Measurements from ENCODE around the gene FMO2. TPM values are rescaled to one million over a fixed set of nuclear protein-coding genes. Genes with fewer than 3 reads are reported as not detected.

The FMO2 gene
- total and polyA plus RNA-seq, 2 of the 8 experiments (the other 6 are each of a cell fraction or from before 2014, with no cell fraction given) = not detected

- CTCF ChIA-PET (ENCODE audit: partially characterized antibody) = no interaction called here
- H3K14ac ChIP-seq (ENCODE audit: insufficient read length) = no peak overlapping the region
These were observed 45.2 kb upstream of the FMO2 start for GRCh38 chr1:171139890-171140289.

More at GRCh38 chr1:171139890-171140289, 45.2 kb upstream of the FMO2 start:
- Histone ChIP-seq H2AFZ (ENCODE audit: low read length) (no peak overlapping the region), H3K27ac (ENCODE audit: low read depth, low read length) (no peak overlapping the region), H3K9me3 (ENCODE audit: insufficient read depth in 2 of 2, low read depth in 1 of 2, low read length in 1 of 2) (no peaks in the 10 kb centered on the region), H3K79me1 (ENCODE audit: low read depth, low read length) (no peaks in the 10 kb centered on the region), H2BK20ac (ENCODE audit: low read length) (no peak overlapping the region), H3K9ac (replicated peaks in 1 of 4; ENCODE audit: extremely low read depth in 1 of 4, low read depth in 3 of 4, low read length in 3 of 4) (no peak overlapping the region), H4K20me1 (replicated peaks in 1 of 2; ENCODE audit: control insufficient read depth in 1 of 2, insufficient read depth in 2 of 2, low read length in 2 of 2) (no peaks in the 10 kb centered on the region), H3K4ac (replicated peaks; ENCODE audit: insufficient read length, low read depth, low read length) (no peak overlapping the region), H3K36me3 (ENCODE audit: control insufficient read depth in 2 of 4, insufficient read depth in 4 of 4, low read length in 3 of 4) (no peaks in the 10 kb centered on the region), H4K5ac (ENCODE audit: insufficient read length, low read depth, low read length) (no peak overlapping the region), H3K4me3 (ENCODE audit: extremely low read depth in 1 of 4, insufficient read depth in 2 of 4, low read depth in 3 of 4, low read length in 4 of 4) (no peak overlapping the region), H3K79me2 (ENCODE audit: control insufficient read depth in 1 of 2, insufficient read depth in 2 of 2, low read length in 2 of 2) (no peaks in the 10 kb centered on the region), H3K27me3 (replicated peaks in 1 of 4; ENCODE audit: control insufficient read depth in 3 of 4, extremely low read depth in 1 of 4, insufficient read depth in 3 of 4, low read length in 3 of 4) (no peaks in the 10 kb centered on the region), H4K8ac (ENCODE audit: extremely low read depth, insufficient read depth, low read length) (no peak overlapping the region), H3K4me2 (ENCODE audit: insufficient read depth in 1 of 2, low read depth in 2 of 2, low read length in 2 of 2) (no peak overlapping the region), H3K18ac (ENCODE audit: extremely low read depth, low read length) (no peak overlapping the region), H2AK5ac (ENCODE audit: low read depth, low read length) (no peak overlapping the region), H2BK5ac (ENCODE audit: low read depth, low read length) (no peak overlapping the region), H3K23ac (ENCODE audit: insufficient read length) (no peak overlapping the region), H2BK12ac (ENCODE audit: low read depth, low read length) (no peak overlapping the region), H3K4me1 (replicated peaks in 1 of 4; ENCODE audit: control insufficient read depth in 3 of 4, insufficient read depth in 4 of 4, low read length in 3 of 4) (peaks cover 0 to 6% (median 0%) of the 10 kb centered on the region in 4 experiments; a peak in 1 of 7 replicates), H2BK15ac (ENCODE audit: low read length) (no peak overlapping the region), H4K91ac (replicated peaks; ENCODE audit: insufficient read length, low read length) (no peak overlapping the region), H3K56ac (replicated peaks; ENCODE audit: insufficient read length, low read depth, low read length) (no peak overlapping the region), H2BK120ac (replicated peaks; ENCODE audit: low read depth, low read length) (no peak overlapping the region), H3K23me2 (ENCODE audit: low read depth, low read length) (no peaks in the 10 kb centered on the region)
- no peak for FAIRE-seq
- DNase-seq (ENCODE audit: low read depth in 1 of 2, low spot score in 2 of 2) = no peak
- TF ChIP-seq SAP30 (IDR thresholded peaks at IDR 0.05; ENCODE audit: insufficient read depth, insufficient replicate concordance, low read length) = no peak
- WGBS, 2 experiments (ENCODE audit: extremely low coverage in 1 of 2, insufficient coverage in 1 of 2, insufficient read length in 1 of 2, insufficient replicate concordance in 2 of 2, low coverage in 1 of 2, low lambda C conversion rate in 2 of 2, missing lambda C conversion rate in 1 of 2) = 90% methylated on average over 4 of the region's 4 CpGs; no CpG with 5 or more reads in 1 of the 2 experiments
- POLR2A ChIA-PET (ENCODE audit: partially characterized antibody) = no interaction called here

All from H1 (cell line).